ENCODE measurements around the gene ARID1B.

- TF ChIP-seq CTCF (IDR thresholded peaks at IDR 0.05) (no peak), POLR2A (IDR thresholded peaks at IDR 0.05) (no peak)
Measured at GRCh38 chr6:157025437-157025836, 248.3 kb downstream of the ARID1B start.

All from adrenal gland (tissue), 5 donors.